T-helper 2 cell treated with Interferon-gamma antibody and Interleukin-4, amounts not matched to agents 100 ng/mL and 5 ng/mL, for 36 hours (primary cell): Measurements from ENCODE around the gene BST2. TPM values are rescaled to one million over a fixed set of nuclear protein-coding genes. Genes with fewer than 3 reads are reported as not detected.

ENCODE experiments used
- intact Hi-C: fragments of 100-400 bp; cut with micrococcal nuclease; formaldehyde crosslinking; loops from one replicate; pipeline ENCODE4 v1.15.1; 2023
- total RNA-seq: library from RNA; stranded (reverse); gene quantifications from 2 replicates; pipeline ENCODE4 v1.2.3, GENCODE V29; 2022

Gene BST2, protein sequence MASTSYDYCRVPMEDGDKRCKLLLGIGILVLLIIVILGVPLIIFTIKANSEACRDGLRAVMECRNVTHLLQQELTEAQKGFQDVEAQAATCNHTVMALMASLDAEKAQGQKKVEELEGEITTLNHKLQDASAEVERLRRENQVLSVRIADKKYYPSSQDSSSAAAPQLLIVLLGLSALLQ
- total RNA-seq = 159 and 170 TPM in 2 replicates

DNA sequence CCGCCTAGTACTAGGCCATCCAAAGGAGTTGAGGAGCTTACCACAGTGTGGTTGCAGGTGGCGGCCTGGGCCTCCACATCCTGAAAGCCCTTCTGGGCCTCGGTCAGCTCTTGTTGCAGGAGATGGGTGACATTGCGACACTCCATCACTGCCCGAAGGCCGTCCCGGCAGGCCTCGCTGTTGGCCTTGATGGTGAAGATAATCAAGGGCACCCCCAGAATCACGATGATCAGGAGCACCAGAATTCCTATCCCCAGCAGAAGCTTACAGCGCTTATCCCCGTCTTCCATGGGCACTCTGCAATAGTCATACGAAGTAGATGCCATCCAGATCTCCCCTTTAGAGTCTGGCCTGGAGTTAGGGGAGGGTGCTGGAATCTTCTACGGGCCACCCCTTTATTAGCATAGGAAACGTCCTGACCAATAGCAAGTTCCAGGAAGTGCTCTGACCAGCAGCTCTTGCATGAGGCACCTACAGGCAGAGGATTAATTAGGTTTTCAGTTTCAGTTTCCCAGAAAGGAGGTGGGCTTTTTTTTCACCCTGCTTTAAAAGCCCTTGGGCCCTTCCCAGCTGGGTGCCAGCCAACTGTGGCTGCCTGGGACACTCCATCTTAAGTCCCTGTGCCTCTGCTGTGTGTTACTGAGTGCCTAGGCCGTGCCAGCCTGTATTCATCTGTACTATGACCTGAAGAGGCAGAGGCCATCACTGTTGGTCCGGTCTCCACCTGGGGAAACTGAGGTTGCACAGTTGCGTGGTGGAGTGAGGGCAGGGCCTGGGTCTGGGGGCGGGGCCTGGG is at the start of gene BST2:
BST2 (minus strand) TSS at position 381 of the 796 bp plus-strand sequence; CDS start at position 326, 55 bp downstream.
- intact Hi-C loops = loop anchor here (1.0 to 5.0 kb wide), 4 partner anchors 14 to 113 kb away; partner anchors contain the start of gene GTPBP3

DNA sequence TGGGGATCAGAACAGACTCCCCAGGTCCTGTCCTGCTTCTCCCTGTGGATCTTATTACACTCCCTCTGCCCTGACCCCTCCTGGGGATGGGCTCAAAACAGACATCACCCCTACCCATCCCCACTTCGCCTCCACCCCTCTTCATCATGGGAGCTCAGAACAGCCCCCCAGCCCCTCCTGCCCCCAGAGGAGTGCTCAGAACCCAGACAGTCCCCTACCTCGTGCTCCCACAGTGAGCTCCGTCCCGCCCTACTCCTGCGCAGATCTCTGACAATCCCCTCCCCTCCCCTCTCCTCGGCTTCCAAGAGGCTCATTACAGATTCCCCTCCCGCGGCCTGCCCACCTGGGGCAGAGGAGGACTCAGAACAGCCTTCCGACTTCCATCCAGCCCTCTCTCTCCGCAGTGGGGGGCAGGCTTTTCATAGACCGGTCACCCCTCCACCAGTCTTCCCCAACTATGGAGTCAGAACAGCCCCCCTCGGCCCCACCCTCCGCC is 49.2 kb upstream of the BST2 start:
- intact Hi-C loops = loop anchor here (10.0 kb wide), 1 partner anchor 120 kb away; no protein-coding TSS in a partner anchor

DNA sequence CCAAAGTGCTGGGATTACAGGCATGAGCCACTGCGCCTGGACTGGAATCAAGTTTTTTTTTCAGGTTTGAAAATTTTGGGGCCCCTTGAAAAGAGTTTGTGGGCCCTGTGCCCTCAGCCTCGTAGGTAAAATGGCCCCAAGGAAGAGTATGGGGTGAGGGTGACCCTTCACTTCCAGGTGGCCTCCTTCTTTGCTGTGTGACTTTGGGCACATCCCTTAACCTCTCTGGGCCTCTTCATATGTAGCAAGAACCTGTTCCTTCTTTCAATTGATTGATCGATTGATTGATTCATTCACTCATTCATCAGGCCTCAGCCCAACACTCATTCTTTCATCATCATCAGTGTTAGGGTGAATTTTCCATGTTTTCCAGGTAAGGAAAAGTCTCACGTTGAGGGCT is 46.4 kb upstream of the BST2 start:
- intact Hi-C loops = loop anchor here (2.0 to 10.0 kb wide), 2 partner anchors 15 to 123 kb away; no protein-coding TSS in a partner anchor

DNA sequence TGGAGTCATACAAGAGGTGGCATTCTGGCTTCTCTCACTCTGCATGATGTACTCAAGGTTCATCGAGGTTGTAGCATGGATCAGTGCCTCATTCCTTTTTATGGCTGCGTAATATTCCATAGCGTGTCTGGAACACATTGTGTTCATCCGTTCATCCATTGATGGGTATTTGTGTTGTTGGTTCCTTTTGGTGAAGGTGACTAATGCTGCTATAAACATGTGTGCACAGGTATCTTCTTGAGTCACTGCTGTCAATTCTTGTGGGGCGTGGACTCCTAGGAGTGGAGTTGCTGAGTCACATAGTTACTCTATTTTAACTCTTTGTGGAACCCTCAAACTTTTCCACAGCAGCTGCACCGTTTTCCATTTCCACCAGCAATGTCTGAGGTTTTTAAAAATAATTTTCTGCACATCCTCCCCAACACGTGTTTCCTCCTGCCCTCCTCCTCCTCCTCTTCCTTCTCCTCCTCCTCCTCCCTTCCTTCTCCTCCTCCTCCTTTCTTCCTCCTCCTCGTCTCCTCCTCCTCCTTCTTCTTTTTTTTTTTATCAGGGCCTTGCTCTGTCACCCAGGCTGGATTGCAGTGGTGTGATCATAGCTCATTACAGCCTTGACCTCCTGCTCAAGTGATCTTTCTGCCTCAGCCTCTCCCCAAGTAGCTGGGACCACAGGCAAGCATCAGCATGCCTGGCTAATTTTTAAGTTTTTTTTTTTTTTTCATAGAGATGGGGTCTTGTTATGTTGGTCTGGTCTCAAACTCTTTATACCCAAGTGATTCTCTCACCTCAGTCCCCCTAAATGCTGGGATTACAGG is 45.0 kb upstream of the BST2 start:
- intact Hi-C loops = loop anchor here (10.0 kb wide), 1 partner anchor 124 kb away; no protein-coding TSS in a partner anchor

DNA sequence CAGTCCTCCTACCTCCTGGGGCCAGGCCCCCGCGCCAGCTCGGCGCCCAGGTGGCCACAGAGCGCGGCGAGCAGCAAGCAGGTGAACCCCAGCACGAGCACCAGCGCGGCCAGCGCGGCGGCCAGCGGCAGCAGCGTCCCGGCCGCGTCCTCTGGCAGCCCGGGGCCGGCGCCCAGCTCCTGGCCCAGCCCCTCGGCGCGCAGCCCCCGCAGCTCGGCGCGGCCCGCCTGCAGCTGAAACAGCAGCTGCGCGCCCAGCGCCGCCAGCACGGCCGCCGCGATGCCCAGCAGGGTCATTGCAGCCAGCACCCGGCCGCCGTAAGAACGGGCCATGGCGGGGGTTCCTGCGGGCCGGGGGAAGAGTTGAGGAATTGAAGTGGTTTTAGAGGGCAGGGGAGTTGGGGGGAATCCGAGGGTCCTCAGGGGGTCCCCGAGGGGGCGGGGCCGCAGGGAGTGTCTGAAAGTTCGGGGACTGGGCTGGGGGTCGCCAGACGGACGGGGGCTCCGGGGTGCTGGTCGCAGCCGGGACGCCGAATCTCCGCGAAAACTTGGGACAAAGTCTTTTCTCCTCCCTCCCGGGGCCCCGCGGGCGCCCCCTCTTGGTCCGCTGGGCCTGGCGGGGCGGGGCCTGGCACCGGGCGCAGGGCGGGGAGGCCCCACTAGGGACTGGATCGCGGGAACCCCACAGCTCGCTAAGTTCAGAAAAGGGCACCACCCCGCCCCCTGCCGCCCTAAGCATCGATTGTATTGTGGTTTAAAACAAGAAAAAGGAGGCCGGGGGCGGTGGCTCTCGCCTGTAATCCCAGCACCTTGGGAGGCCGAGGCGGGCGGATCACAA is 42.9 kb upstream of the BST2 start, which contains the start of gene TMEM221:
TMEM221 (minus strand) TSS at position 538 of the 837 bp plus-strand sequence; CDS start at position 332, 206 bp downstream.
- intact Hi-C loops = no loop called here

DNA sequence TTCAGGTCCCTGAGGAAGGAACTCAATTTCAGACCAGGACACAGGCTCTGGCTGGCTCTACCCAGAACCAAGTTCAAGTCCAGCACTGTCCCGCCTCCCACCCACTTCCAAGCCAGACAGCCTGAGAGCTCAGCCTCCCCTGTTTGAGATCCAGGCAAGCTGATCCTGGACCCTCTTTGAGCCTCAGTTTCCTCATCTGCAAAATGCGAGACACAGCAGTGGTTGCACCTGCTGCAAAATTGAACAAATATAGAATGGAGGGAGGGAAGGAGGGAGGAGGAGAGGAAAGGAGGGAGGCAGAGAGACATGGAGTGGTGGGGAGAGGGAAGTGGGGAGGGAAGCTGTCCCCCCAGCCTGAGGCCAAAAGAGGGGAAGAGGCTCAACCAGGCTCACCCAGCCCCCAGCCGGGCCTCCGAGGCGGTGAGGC is 42.3 kb upstream of the BST2 start:
- intact Hi-C loops = no loop called here

DNA sequence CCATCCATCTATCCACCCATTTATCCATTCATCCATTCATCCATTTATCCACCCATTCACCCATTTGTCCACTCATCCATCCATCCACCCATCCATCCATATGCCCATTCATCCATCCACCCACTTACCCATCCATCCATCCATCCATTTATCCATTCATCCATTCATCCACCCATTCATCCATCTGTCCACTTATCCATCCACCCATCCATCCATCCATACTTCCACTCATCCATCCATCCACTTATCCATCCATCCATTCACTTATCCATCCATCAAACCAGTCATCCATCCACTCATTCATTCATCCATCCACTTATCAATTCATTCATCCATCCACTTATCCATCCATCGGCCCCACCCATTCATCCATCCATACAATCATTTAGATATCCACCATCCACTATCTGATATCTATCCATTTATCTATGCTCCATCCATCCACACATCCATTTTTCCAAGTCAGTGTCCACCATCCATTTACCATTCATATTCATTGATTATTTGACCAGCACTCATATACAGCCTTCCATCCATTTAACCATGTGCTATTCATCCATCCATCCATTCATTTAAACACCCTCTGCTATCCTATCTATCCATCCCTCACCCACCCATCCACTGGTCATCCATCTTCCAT is 40.2 kb upstream of the BST2 start:
- intact Hi-C loops = no loop called here

DNA sequence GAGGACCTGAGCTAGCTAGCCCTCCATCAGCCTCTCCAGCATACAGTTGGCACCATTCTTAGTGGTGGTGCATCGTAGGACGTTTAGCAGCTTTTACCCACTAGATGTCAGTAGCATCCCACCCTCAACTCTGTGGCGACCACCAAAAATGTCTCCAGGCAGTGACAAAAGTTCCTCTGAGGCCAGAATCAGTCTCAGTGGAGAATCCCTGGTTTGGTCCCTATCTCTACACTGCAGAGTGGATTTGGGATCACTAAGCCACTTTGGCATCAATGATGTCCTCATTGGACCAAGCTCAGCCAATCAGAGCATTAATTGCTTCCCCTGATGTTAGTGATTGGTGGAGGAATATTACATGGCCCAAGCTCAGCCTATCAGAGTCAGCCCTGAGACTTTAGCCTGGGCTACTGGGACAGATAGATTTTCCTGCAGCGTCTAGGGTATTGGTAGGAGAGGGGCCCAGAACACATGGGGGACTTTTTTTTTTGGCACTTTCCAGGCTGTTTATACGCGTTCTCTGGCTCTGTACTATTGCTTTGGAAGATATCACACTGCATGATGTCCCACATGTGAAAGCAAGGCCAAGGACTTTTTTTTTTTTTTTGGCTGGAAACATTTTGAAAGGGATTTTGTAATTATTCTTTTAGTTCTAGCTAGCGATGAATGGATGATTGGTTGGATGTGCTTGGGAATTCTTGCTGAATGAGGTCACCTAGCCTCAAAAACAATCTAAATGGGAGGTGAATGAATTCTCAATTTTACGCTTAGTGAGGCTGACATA is 36.0 kb upstream of the BST2 start:
- intact Hi-C loops = no loop called here

DNA sequence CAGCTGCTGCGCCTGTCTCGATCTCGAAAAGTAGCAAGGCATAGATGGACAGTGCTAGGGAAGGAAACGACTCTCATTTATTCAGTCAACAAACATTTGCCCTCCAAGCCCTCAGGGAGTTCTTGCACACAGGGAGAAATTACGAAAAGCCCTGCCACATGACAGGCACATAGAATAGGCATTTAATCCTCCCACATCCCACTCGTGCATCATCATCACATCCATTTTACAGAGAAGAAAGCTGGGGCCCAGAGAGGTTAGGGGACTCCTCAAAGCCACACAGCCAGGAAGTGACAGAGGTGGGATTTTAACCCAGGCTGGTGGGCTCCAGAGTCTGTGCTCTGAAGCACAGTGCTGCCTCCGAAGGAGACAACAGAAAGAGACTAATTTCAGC is 31.4 kb upstream of the BST2 start:
- intact Hi-C loops = no loop called here

DNA sequence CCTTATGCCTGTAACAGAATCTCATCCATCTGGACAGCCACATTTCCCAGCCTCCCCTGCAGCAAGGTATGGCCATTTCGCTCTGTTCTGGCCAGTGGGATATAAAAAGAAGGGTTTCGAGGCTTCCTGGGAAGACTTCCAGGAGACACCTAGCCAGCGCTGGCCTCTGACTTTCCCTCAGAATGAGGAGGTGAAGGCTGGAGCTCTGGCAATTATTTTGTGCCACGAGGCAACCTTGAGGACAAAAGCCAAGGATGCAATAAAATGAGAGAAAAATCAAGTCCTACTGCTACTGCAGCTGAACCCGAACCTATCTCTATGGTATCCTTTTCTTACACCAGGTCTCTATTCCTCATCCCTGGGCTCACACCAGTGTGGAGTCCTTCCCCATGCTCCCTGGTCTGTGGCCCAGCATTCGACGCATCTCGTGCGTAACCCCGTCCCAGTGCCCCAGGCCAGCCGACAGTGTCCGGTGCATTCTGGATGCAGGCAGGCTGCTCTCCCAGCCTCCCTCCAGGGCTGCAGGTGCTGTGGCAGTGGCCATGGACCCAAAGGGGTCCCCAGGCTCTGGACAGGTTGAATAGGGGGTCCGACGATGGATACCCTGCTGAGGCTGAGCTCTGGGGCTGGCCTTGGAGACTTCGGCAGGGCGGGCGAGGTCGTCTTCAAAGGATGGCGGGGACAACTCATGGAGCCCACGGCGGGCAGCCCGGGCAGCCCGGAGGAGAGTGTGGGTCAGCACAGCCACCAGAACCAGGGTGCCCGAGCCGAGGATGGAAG is 30.9 kb upstream of the BST2 start:
- intact Hi-C loops = no loop called here

DNA sequence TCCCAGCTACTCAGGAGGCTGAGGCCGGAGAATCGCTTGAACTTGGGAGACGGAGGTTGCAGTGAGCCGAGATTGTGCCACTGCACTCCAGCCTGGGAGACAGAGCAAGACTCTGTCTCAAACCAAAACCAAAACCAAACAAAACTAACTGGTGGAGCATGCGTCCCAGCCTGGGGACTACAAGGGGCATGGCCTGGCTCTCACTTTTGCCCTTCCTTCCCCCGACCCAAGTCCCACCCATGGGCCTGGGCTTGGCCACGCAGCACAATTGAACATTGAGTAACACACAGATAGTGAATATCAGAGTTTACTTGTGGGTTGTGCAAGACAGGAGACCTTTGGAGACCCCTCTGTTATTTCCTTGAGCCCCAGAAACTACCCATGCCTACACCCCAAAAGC is 29.8 kb upstream of the BST2 start:
- intact Hi-C loops = no loop called here

DNA sequence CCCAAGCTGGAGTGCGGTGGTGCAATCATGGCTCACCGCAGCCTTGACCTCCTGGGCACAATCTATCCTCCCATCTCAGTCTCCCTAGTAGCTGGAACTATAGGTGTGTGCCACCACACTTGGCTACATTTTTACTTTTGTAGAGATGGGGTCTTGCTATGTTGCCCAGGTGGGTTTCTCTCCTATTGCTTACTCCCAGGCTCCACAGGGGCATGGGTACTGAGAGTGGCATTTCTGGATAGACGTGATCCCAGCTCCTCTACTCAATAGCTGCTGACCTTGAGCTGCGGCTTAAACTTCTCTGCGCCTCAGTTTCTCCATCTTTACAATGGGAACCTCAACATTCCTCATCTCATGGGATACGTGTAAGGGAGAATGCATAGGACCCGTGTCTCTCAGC is 26.0 kb upstream of the BST2 start:
- intact Hi-C loops = no loop called here

DNA sequence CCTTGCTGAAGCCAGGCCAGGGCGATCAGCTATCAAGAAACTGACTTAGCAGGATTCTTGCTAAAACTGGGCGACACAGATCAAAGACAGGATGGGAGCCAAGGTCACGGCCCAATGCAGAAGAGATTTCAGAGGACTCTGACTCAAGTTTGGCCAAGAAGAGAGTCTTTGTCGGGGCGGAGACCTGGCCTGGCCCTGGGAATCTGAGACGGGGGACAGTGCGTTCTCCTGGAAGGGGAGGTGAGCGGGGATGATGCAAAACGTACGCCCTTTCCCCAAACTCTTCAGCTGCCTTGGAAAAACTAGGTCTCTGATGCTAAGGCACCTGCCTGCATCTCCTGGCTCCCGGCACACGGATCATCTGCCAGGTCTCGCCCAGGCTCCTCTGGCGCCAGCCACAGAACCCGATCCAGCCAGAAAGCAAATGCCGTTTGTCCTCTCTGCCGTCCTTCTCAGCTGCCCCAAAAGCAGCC is 24.2 kb upstream of the BST2 start:
- intact Hi-C loops = no loop called here

DNA sequence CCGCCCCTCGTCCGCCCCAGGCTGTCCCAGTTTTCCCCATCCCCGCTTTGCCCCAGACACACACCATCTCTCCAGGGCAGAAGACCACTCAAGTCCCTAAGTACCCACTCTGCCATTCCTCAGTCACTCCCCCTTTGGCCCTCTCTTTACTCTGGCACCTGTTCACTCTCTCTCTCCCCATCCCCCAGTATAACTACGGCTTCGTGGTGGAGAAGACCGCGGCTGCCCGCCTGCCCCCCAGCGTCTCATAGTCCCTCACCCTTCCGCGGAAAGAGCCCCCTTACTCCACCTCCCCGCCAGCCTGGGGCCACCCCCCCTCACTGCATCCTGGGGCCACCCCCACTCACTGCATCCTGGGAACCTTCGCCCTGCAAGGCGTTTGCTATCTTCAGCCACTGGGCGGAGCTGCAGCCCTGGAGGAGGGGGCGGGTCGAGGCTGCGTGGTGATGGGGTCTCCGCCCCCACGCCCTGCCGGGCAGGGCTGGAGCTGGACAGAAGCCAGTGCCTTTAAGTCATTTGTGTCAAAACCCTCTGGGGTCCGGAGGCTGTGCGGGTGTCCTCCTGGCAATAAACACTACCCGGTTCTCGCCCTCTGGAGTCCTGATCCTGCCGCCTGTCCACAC is 19.4 kb upstream of the BST2 start:
- intact Hi-C loops = no loop called here

DNA sequence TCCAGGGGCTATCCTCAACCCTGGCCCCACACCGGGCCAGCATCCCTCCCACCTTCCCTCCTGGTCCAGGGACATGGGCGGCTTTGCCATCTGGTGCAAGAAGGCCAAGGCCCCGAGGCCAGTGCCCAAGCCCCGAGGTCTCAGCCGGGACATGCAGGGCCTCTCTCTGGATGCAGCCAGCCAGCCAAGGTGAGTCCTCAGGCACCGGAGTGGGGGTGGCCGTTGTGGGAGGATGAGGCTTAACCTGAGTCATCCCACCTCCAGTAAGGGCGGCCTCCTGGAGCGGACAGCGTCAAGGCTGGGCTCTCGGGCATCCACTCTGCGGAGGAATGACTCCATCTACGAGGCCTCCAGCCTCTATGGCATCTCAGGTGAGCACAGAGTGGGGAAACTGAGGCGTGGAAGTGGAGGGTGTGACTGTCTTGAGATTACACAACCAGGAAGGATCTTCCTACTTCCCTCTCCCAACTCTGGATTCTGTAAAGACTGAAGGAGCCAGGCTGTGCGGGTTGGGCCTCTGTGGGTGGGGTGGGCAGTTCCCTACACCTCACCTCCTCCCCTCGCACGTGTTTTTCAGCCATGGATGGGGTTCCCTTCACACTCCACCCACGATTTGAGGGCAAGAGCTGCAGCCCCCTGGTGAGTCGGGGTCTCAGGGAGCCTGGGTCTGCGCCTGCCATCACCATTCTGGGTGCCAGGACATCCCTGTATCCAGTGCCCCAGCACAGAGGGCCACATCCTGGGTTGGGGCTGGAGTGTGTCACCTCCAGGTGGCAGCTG is 18.2 kb upstream of the BST2 start:
- intact Hi-C loops = no loop called here

DNA sequence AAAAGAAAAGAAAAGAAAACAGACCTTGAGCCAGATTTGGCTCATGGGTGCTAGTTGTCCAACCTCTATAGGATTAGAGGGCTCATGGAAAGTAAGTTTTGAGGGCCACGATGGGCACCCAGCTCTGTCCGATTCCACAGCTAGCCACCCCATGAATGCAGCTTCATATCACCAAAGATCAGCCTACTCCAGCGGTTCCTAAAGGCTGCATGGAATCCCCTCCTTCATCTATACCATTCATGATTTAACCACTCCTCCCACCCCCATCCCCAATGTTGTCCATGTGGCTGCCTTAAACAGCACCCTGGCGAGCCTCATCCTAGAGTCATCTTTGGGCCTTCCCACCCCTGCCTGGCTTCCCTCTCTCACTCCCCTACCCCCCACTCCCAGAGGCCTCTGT is 16.5 kb upstream of the BST2 start:
- intact Hi-C loops = no loop called here

DNA sequence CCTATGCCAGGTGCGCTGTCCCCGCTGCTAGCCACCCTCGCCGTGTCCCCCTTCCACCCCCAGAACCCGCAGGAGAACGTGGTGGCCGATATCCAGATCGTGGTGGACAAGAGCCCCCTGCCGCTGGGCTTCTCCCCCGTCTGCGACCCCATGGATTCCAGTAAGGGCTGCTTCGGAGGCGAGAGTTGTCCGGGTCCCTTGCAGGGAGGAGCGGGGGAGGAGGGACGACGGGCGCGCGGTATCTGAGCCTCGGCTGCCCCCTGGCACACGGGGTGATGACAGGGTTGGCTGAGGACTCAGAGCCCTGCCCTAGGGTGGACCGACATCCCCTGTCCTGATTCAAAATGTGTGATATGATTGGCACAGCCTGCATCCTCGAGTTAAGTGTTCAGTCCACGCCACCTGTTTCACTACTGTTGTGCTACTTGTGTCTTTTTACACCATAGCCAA is 15.1 kb upstream of the BST2 start:
- intact Hi-C loops = no loop called here
